GM18517 (cell line): ENCODE data around the gene SDF2.
"Not testable (repeated sequence)": the region's sequence is repeated elsewhere in the genome, so short reads cannot be mapped to it uniquely, and the experiment has no call there.

Experiments
- ATAC-seq: cut with Tn5 transposase; IDR thresholded peaks from one replicate; pipeline ENCODE4 v1.9.1; 2021; ENCODE audit warnings: mild to moderate bottlenecking, moderate library complexity; ENCODE audit not compliant: unreplicated experiment

SDF2 gene

GRCh38 chr17:28685366-28685765 is 23.7 kb upstream of the SDF2 start:
- ATAC-seq: no peak

- ATAC-seq: no peak
Observed at GRCh38 chr17:28684963-28685362, 23.3 kb upstream of the SDF2 start.

GRCh38 chr17:28682655-28683054 is 20.9 kb upstream of the SDF2 start:
- ATAC-seq: no peak

- ATAC-seq: no peak
Observed at GRCh38 chr17:28675980-28676379, 14.3 kb upstream of the SDF2 start.

- no peak for ATAC-seq
Observed at GRCh38 chr17:28675490-28675889, 13.8 kb upstream of the SDF2 start.

- ATAC-seq: no peak
Observed at GRCh38 chr17:28669918-28670317, 8.2 kb upstream of the SDF2 start.

- no peak for ATAC-seq
Observed at GRCh38 chr17:28667870-28668269, 6.2 kb upstream of the SDF2 start.

GRCh38 chr17:28665994-28666393 is 4.3 kb upstream of the SDF2 start:
- ATAC-seq: no peak

- ATAC-seq: no peak
Observed at GRCh38 chr17:28663723-28664122, 2.0 kb upstream of the SDF2 start.

- no peak for ATAC-seq
Observed at GRCh38 chr17:28662527-28662829, 772 bp upstream of the SDF2 start.

- not testable (repeated sequence) for ATAC-seq
Observed at GRCh38 chr17:28659497-28659881, 2.2 kb downstream of the SDF2 start.

GRCh38 chr17:28658766-28659496 is 2.8 kb downstream of the SDF2 start:
- ATAC-seq: not testable (repeated sequence)

GRCh38 chr17:28658342-28658741 is 3.4 kb downstream of the SDF2 start:
- ATAC-seq: not testable (repeated sequence)

- ATAC-seq: no peak
Observed at GRCh38 chr17:28657756-28658155, 4.0 kb downstream of the SDF2 start.

- ATAC-seq: no peak
Observed at GRCh38 chr17:28655160-28655559, 6.5 kb downstream of the SDF2 start.

GRCh38 chr17:28648698-28649097 is 13.0 kb downstream of the SDF2 start:
- no peak for ATAC-seq

GRCh38 chr17:28646039-28646754 is 15.5 kb downstream of the SDF2 start:
- ATAC-seq: no peak

- ATAC-seq: no peak
Observed at GRCh38 chr17:28645576-28645939, 16.1 kb downstream of the SDF2 start.

GRCh38 chr17:28644787-28645575 is 16.7 kb downstream of the SDF2 start, which contains the start of gene BLTP2:
BLTP2 (minus strand) TSS chr17:28645158; CDS start chr17:28645056, 102 bp downstream.
- peak; percentile 73 for ATAC-seq

- no peak for ATAC-seq
Observed at GRCh38 chr17:28643983-28644786, 17.5 kb downstream of the SDF2 start.

- no peak for ATAC-seq
Observed at GRCh38 chr17:28641579-28641978, 20.1 kb downstream of the SDF2 start.
